Brain microvascular endothelial cell (primary cell): ENCODE results near the gene SYTL5.

Source experiments
- DNase-seq: peaks from one replicate; pipeline ENCODE4 v3.0.0-alpha.2; 2020
- H3K27ac ChIP-seq: fragments of 250-450 bp; sonication (Bioruptor Pico); 2 replicates; pipeline ENCODE4 v1.5.1; 2020; ENCODE audit warnings: mild to moderate bottlenecking, moderate library complexity
- H3K27me3 ChIP-seq: fragments of 250-450 bp; sonication (Bioruptor Pico); replicated peaks from 2 replicates; pipeline ENCODE4 v1.5.1; 2020; ENCODE audit warnings: mild to moderate bottlenecking
- H3K36me3 ChIP-seq: fragments of 250-450 bp; sonication (Bioruptor Pico); replicated peaks from 2 replicates; pipeline ENCODE4 v1.5.1; 2020; ENCODE audit warnings: mild to moderate bottlenecking
- H3K4me3 ChIP-seq: 2 replicates; pipeline ENCODE4 v1.5.1; 2011; ENCODE audit warnings: low read depth, mild to moderate bottlenecking, control low read depth, low read length, moderate library complexity
- in situ Hi-C: cut with HindIII; loops from 2 replicates; pipeline ENCODE4 v1.10.0; 2017; ENCODE audit warnings: low sequenced_read_pairs, low pct_ligation_motif_present
- TF ChIP-seq, protein P1 (sequence below): IDR thresholded peaks from 2 replicates; pipeline ENCODE4 v1.5.1; 2011; ENCODE audit warnings: low read depth, mild to moderate bottlenecking, moderate library complexity, low read length, control low read depth, inconsistent platforms; ENCODE audit errors: missing control alignments

SYTL5 gene

DNA sequence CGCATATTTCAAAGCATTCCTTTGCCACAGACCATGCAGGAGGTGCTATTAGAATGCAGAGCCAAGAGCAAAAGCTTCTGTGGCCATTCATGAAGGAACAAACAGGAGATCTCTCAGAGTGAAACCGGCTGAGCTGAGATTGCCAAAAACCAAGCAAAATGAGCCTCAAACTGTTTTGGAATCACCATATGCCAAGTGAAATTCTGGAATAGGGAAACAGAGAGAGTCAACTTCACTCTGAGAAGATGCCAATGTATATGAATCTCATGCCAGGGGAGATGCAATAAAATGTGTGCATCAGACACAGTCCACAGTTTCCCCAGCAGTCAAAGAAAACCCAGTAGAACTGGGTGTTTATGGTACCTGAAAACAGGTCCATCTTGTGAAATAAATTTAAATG, 172.0 kb downstream of the SYTL5 start:
- no peaks in the 10 kb centered on the region for H3K36me3 ChIP-seq
- in situ Hi-C loops = no loop called here
- TF ChIP-seq, protein P1, sequence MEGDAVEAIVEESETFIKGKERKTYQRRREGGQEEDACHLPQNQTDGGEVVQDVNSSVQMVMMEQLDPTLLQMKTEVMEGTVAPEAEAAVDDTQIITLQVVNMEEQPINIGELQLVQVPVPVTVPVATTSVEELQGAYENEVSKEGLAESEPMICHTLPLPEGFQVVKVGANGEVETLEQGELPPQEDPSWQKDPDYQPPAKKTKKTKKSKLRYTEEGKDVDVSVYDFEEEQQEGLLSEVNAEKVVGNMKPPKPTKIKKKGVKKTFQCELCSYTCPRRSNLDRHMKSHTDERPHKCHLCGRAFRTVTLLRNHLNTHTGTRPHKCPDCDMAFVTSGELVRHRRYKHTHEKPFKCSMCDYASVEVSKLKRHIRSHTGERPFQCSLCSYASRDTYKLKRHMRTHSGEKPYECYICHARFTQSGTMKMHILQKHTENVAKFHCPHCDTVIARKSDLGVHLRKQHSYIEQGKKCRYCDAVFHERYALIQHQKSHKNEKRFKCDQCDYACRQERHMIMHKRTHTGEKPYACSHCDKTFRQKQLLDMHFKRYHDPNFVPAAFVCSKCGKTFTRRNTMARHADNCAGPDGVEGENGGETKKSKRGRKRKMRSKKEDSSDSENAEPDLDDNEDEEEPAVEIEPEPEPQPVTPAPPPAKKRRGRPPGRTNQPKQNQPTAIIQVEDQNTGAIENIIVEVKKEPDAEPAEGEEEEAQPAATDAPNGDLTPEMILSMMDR = no peak
- H3K4me3 ChIP-seq = no peak overlapping the region
- DNase-seq = no peak
- H3K27me3 ChIP-seq = no peaks in the 10 kb centered on the region
- H3K27ac ChIP-seq = no peak overlapping the region
